Measurements from ENCODE around the gene ATP12A.
"Not testable (repeated sequence)": the region's sequence is repeated elsewhere in the genome, so short reads cannot be mapped to it uniquely, and the experiment has no call there.

ATP12A gene

GRCh38 chr13:24730873-24731567, 50.8 kb downstream of the ATP12A start:
- not testable (repeated sequence) for DNase-seq (ENCODE audit: low read depth)

DNA sequence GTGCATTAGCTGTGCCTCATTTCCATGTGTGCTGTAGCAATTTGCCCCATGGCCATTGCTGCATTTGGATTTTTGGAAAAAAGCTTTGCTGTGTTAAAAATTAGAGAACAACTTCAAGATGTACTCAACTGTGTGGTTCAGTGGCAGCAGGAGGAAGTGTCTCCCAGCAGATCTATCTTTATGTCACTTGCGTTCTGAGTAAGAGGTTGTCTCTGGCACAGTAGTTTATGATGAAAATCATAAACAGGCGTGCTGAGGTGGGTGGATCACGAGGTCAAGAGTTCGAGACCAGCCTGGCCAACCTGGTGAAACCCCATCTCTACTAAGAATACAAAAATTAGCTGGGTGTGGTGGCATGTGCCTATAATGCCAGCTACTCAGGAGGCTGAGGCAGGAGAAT, 54.7 kb downstream of the ATP12A start:
- DNase-seq (ENCODE audit: low read depth) = no peak

DNA sequence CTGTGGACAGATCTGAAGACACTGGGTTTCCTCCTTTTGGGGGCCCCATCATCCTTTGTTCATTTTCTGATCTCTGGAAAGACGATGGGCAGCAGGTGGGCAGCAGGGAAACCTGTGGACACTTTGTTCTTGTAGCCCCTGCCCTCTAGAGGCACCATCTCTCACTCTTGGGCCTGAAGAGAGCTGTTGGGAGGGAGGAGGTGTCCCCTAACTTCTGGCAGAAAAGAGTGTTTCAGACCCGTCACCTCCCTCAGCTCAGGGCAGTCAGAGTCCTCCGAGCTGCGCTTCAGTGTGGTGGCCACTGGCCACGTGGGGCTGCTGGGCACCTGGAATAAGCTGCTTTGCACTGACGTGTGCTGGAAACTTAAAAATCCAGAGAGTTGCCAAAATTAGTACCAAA, 56.8 kb downstream of the ATP12A start:
- no peak for DNase-seq (ENCODE audit: low read depth)

DNA sequence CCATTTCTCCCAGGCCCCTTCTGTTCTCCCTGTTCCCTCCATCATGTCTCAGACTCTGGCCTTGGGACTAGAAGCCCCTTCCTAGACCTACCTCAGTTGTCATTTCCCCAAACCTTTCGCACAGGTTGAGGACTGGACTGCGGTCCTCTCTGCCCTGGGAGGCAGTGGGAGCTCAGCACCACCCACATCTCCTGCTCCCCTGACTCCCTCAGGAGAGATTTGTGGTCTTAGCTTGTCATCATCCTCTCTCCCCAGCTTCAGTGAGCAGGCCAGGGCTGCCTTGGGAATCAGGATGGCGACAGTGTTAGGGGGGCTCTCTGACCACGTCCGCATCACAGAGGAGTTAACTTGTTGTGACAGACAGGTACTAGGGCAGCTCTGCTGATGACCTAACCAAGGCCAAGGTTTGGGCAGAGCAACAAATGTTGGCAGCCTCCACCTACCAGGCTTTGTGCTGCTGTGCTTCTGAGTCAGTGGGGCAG, 58.2 kb downstream of the ATP12A start:
- DNase-seq (ENCODE audit: low read depth) = no peak

- DNase-seq (ENCODE audit: low read depth) = no peak
These were observed 60.0 kb downstream of the ATP12A start for GRCh38 chr13:24740014-24740890.

- no peak for DNase-seq (ENCODE audit: low read depth)
These were observed 60.9 kb downstream of the ATP12A start for GRCh38 chr13:24741016-24741662.

- no peak for DNase-seq (ENCODE audit: low read depth)
These were observed 61.6 kb downstream of the ATP12A start for GRCh38 chr13:24741791-24742190.

- no peak for DNase-seq (ENCODE audit: low read depth)
These were observed 62.1 kb downstream of the ATP12A start for GRCh38 chr13:24742294-24742693.

- no peak for DNase-seq (ENCODE audit: low read depth)
These were observed 62.8 kb downstream of the ATP12A start for GRCh38 chr13:24742977-24743376.

DNA sequence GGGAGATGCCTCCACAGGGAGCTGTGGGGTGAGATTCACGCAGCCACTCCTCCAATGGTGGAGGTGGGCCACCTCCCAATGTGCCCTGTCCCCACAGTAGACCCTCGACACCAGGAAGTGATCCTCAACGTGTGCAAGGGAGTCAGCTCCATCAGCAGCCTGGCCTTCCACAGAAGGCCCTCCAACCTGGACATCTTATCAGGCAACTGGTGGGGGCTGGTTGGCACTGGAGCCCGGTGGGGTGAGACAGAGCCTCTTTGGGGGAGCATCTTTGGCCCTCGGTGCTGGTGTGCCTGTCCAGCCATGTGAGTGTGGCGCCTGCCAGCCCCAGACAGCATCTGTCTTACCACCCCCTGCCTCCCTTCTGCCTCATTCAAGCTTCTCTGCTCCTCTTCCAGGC, 64.0 kb downstream of the ATP12A start:
- DNase-seq (ENCODE audit: low read depth) = no peak

DNA sequence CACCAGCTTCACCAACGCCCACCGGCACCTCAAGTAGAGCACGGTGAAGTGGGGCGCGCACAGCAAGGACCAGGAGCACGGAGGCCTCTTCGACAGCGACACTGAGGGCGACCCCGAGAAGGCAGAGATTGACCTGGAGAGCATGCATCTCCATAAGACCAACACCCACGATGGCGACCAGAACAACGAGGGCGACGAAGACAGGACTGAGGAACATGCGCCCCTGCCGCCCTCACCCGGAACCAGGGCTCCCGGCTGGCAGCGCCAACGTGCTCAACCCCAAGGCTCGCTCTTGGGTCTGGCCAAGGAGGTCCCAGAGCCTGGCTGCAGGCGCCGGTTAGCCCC, 65.3 kb downstream of the ATP12A start:
- no peak for DNase-seq (ENCODE audit: low read depth)

DNA sequence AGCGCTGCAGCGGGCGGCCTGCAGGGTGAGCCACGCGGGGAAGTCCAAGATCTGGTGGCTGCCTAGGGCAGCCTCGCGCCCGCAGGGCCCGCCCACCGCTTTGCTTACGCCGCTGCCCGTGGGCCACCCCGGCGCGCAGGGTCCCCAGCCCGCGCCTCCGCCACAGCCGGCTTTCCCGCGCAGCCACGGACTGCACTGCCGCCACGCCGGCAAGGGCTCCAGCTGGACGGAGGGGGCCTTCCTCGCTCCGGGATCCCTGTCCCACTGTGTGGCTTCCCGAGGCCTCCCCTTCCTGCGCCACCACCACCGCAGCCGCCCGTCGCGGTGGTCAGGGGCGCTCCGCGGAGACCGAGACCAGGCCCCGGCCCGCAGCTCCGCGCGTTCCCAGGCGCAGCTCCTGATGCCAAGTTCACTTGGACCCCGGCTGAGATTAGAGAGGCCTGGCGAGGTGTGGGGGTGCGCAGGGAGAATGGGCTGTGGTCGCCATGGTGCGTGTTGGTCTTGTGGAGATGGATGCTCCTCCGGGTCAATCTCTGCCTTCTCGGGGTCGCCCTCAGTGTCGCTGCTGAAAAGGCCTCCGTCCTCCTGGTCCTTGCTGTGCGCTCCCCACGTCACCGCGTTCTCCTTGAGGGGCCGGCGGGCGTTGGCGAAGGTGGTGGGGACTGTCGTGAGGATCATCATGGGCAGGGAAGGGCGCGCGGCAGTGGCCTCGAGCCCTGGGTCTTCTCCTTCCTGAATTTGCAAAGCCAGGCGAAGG, 65.8 kb downstream of the ATP12A start:
- no peak for DNase-seq (ENCODE audit: low read depth)

DNA sequence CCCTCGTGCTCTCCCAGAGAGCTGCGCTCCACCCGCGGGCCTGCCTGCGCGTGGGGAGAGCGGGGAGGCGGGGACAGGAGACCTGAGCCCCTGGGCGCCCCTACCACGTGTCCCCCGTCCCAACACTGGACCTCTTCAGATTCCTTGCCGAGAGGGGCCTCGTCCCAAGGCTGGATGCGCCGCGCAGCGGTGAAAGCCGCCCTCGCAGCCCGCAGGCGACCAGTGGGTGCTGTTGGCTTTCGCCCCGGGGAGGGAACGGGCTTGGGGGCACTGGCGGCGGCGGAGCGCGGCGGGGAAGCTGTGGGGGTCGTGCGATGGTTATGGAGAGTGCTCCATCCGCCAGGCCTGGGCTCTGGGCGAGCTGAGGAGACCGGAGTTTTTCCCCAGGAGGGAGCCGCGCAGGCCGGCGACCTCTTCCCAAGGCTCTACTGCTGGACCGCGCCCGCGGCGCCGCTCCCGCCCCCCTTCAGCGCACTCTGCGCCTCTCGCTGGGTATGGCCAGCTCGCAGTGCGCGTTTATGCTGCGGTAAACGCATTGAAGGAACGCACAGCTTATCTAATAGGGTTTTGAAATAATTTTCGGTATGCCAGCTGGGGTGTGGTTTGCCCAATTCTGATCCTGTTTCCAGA, 66.5 kb downstream of the ATP12A start:
- DNase-seq (ENCODE audit: low read depth) = no peak

DNA sequence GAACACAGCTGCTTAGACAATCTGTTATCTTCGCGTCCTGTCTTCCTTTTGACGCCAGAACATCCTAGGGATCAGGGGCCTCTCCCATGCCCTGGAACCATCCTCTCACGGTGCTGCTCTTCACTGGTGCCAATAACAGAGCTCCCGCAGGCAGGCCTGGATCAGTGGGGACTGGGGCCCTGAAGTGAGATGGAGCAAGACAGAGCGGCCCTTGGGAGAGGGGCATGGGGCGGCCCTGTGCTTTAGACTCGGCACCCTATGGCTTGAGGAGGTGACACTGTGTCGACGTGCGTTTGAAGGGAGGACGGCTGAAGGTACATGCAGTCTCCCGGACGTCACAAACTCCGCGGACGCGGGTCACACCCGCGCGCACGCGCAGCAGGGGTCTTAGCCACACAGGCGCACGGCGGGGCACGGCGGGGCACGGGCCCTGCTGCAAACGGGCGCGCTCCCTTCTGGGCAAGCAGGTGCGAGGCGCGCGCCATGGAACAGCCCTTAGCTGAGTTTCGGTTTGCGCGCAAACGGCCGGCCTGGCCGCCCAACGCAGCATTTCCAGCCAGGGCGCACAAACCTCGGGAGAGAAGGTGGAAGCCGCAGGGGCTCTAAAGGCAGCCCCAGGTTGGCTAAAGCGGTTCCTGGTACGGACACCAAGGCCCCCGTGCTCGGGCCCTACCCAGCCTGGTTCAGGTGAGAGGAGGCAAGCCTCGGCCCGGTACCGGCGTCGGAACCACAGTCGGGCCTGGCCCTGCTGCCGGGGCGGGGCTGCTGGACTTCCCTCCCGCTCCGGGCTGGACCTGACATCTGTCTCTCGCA, 67.2 kb downstream of the ATP12A start:
- DNase-seq (ENCODE audit: low read depth) = no peak

DNA sequence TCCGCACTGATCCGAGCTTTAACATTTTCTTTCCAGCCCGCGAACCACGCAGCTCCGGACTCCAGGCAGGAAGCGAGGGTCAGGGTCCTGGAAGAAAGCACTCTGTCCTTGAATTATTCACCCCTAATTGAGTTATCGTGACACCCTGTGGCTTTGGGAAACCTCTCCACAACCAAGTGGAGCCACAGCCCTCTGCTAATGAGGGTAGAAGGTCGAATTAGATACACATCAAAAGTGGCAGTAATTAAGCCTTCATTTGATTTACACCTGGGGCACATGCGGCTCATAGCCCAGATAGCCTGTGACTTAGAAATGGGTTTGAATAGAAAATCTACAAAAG, 67.8 kb downstream of the ATP12A start:
- no peak for DNase-seq (ENCODE audit: low read depth)

- no peak for DNase-seq (ENCODE audit: low read depth)
These were observed 79.0 kb downstream of the ATP12A start for GRCh38 chr13:24759197-24759596.

All from stimulated activated CD8-positive, alpha-beta memory T cell treated with anti-CD3 and anti-CD28 coated beads, Interleukin-4, amount 100 ng/mL, for 24 hours (primary cell).